DOHH2 (cell line): ENCODE data around the gene FOXN3.

Source experiments
- CTCF ChIP-seq: fragments of 200-600 bp; sonication (generic); IDR thresholded peaks from one replicate; pipeline ENCODE4 v1.5.1; 2014; ENCODE audit warnings: antibody characterized with exemption, mild to moderate bottlenecking, low read depth, low read length; ENCODE audit not compliant: poor library complexity, severe bottlenecking
- EZH2phosphoT487 ChIP-seq: fragments of 200-600 bp; sonication (generic); IDR thresholded peaks from 2 replicates; pipeline ENCODE4 v1.6.1; 2017; ENCODE audit warnings: borderline replicate concordance, mild to moderate bottlenecking, antibody characterized with exemption, low read length, moderate library complexity, mixed read lengths

DNA sequence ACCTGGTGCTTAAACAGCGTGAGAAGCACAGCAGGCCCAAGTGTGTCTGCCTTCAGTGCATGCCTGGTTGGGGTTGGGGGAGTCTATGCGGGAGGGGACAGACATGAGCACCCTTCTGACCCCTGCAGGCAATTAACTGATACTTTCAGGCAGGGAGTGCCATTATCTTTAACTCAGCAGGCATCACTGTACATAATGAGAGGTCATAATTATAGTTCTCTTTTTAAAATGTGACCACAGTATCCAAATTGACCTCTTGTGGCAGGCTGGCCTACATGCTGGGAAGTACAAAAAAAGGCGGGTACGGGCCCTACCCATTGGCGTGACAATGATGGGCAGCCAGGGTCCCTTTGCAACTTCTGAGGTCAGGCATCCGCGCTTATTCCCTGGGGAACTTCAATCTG lies 209.1 kb downstream of the FOXN3 start:
- no peak for TF ChIP-seq CTCF
- no peak for TF ChIP-seq EZH2phosphoT487
